Measurements from ENCODE around the gene NHP2. TPM values are rescaled to one million over a fixed set of nuclear protein-coding genes. Genes with fewer than 3 reads are reported as not detected.

NHP2 gene
- total and polyA plus RNA-seq, 10 of the 15 experiments (the other 5 are each of a cell fraction or from before 2014, with no cell fraction given): 39.2 to 513 (median 198) TPM

GRCh38 chr5:178113841-178114324, 39.8 kb downstream of the NHP2 start:
- peak overlapping the region; percentile 73 for H2AFZ ChIP-seq (ENCODE audit: control insufficient read depth, low read depth, low read length)
- H3K9me3 ChIP-seq (replicated peaks; ENCODE audit: control insufficient read depth, insufficient read depth, low read length): no peaks in the 10 kb centered on the region
- ChIA-PET POLR2A (interaction anchor here (0.6 to 1.2 kb wide), 4 partner anchors 8 to 811 kb away, joined by 3 read pairs; partner anchors contain the start of genes PRELID1 and RAB24), CTCF (interaction anchor here (0.6 kb wide), 1 partner anchor 16 kb away, joined by 3 read pairs; no protein-coding TSS in a partner anchor), RAD21 (ENCODE audit: unreplicated experiment) (interaction anchor here (1.0 to 1.1 kb wide), 2 partner anchors 17 to 23 kb away, joined by 4 read pairs; no protein-coding TSS in a partner anchor), SMC1A (ENCODE audit: uncharacterized antibody, unreplicated experiment) (no interaction called here)
- peak overlapping the region; percentile 72 for H3K27ac ChIP-seq (ENCODE audit: control insufficient read depth, insufficient read depth)
- ATAC-seq (peak; percentile 35), FAIRE-seq (no peak), DNase-seq (ENCODE audit: low read depth, low spot score) (no peak)
- TF ChIP-seq NR2F1 (conservative IDR thresholded peaks at IDR 0.05) (peak; percentile 48; the same call in 1 of the 2 replicates), POLR2AphosphoS2 (IDR thresholded peaks at IDR 0.05; ENCODE audit: low read depth, low read length) (0 out of 2 replicates have a peak, but pooled peaks have one; percentile 9), IRF3 (IDR thresholded peaks at IDR 0.05) (no peak)
- H4K20me1 ChIP-seq (ENCODE audit: control insufficient read depth, insufficient read depth): no peaks in the 10 kb centered on the region
- peaks cover 33% of the 10 kb centered on the region for H3K4me1 ChIP-seq (ENCODE audit: control insufficient read depth, insufficient read depth, low read length)
- H3K27me3 ChIP-seq (replicated peaks in 1 of 2; ENCODE audit: control insufficient read depth in 2 of 2, insufficient read depth in 2 of 2, low read length in 1 of 2): no peaks in the 10 kb centered on the region
- H3K9ac ChIP-seq (ENCODE audit: control insufficient read depth, insufficient read depth, low read length): peak overlapping the region; percentile 70
- H3K4me2 ChIP-seq (ENCODE audit: control insufficient read depth, insufficient read depth): peak overlapping the region; percentile 84
- H3K36me3 ChIP-seq (ENCODE audit: control insufficient read depth in 2 of 2, insufficient read depth in 2 of 2, low read length in 1 of 2): no peaks in the 10 kb centered on the region
- in situ Hi-C loops (cut with MboI): loop anchor here (10.0 kb wide), 1 partner anchor 1441 kb away; the partner anchor contains the start of gene RUFY1
- intact Hi-C loops (cut with micrococcal nuclease; ENCODE audit: unreplicated experiment): loop anchor here (5.0 to 10.0 kb wide), 2 partner anchors 37 to 1579 kb away; partner anchors contain the start of gene RNF44
- peaks cover 50% of the 10 kb centered on the region for H3K79me2 ChIP-seq (ENCODE audit: control insufficient read depth, insufficient read depth, low read length)
- WGBS (ENCODE audit: insufficient coverage, insufficient replicate concordance, low lambda C conversion rate, missing lambda C conversion rate): under 1% methylated on average over 34 of the region's 41 CpGs
- no TSS peak for BruUV-seq (replicated peaks)
- H3K4me3 ChIP-seq: peak overlapping the region; percentile 88
